Lower lobe of right lung (tissue), 2 donors: Measurements from ENCODE around the gene ST7. TPM values are rescaled to one million over a fixed set of nuclear protein-coding genes. Genes with fewer than 3 reads are reported as not detected.

Experiments used
- ATAC-seq, 2 donors: fragments of 200-7000 bp; cut with Tn5 transposase; one replicate each; pipeline ENCODE4 v1.9.1; 2020 to 2022; ENCODE audit warnings: mild to moderate bottlenecking in 2 of 2, moderate library complexity in 2 of 2
- DNase-seq: peaks from one replicate; pipeline ENCODE4 v3.0.0-alpha.2; 2020
- H3K27ac ChIP-seq: fragments of 200-600 bp; one replicate; pipeline ENCODE4 v1.8.0; 2022
- H3K27me3 ChIP-seq: fragments of 200-600 bp; one replicate; pipeline ENCODE4 v1.8.0; 2022; ENCODE audit warnings: low read depth
- H3K36me3 ChIP-seq: fragments of 200-600 bp; one replicate; pipeline ENCODE4 v1.8.0; 2022; ENCODE audit warnings: mild to moderate bottlenecking
- H3K4me1 ChIP-seq: fragments of 200-600 bp; one replicate; pipeline ENCODE4 v1.8.0; 2022
- H3K4me3 ChIP-seq: fragments of 200-600 bp; one replicate; pipeline ENCODE4 v1.8.0; 2022; ENCODE audit warnings: mild to moderate bottlenecking
- H3K9me3 ChIP-seq: fragments of 200-600 bp; one replicate; pipeline ENCODE4 v1.8.0; 2022
- CTCF ChIP-seq: fragments of 200-600 bp; IDR thresholded peaks from one replicate; pipeline ENCODE4 v1.8.0; 2022; ENCODE audit warnings: antibody characterized with exemption, mild to moderate bottlenecking
- intact Hi-C: fragments of 100-400 bp; cut with DNase I; formaldehyde crosslinking; loops from one replicate; pipeline ENCODE4 v1.11.0; 2022
- total RNA-seq: library from RNA; stranded (reverse); fragmentation: NEBNext Ultra II Directional; extraction: Animal tissue kit (Norgen Biotek cat#: 25700); gene quantifications from one replicate; pipeline ENCODE4 v1.2.1, GENCODE V29; 2021
- donor health status: DM: no; HTN: yes; CAD: no; lungs with severe emphysema.

ST7 gene
- total RNA-seq, 1 donor from 2014 or later = 51.1 TPM

GRCh38 chr7:117186218-117187010 is 233.1 kb downstream of the ST7 start:
- Histone ChIP-seq H3K9me3 (no peaks in the 10 kb centered on the region), H3K4me3 (no peak overlapping the region), H3K27me3 (no peaks in the 10 kb centered on the region), H3K27ac (no peak overlapping the region), H3K4me1 (no peaks in the 10 kb centered on the region), H3K36me3 (peaks cover 20% of the 10 kb centered on the region)
- TF ChIP-seq CTCF = no peak
- intact Hi-C loops = no loop called here
- ATAC-seq (no peak), DNase-seq (no peak)

- Histone ChIP-seq H3K27me3 (no peaks in the 10 kb centered on the region), H3K4me1 (no peaks in the 10 kb centered on the region), H3K9me3 (no peaks in the 10 kb centered on the region), H3K27ac (no peak overlapping the region), H3K36me3 (peaks cover 20% of the 10 kb centered on the region), H3K4me3 (no peak overlapping the region)
- ATAC-seq = no peak
- no peak for TF ChIP-seq CTCF
- intact Hi-C loops = no loop called here
- no peak for DNase-seq
Measured at GRCh38 chr7:117188376-117188775, 235.1 kb downstream of the ST7 start.

- intact Hi-C loops = no loop called here
- Histone ChIP-seq H3K36me3 (peaks cover 20% of the 10 kb centered on the region), H3K27ac (no peak overlapping the region), H3K27me3 (no peaks in the 10 kb centered on the region), H3K9me3 (no peaks in the 10 kb centered on the region), H3K4me1 (no peaks in the 10 kb centered on the region), H3K4me3 (no peak overlapping the region)
- TF ChIP-seq CTCF = no peak
- no peak for ATAC-seq
- no peak for DNase-seq
Measured at GRCh38 chr7:117188949-117189592, 235.8 kb downstream of the ST7 start.

DNA sequence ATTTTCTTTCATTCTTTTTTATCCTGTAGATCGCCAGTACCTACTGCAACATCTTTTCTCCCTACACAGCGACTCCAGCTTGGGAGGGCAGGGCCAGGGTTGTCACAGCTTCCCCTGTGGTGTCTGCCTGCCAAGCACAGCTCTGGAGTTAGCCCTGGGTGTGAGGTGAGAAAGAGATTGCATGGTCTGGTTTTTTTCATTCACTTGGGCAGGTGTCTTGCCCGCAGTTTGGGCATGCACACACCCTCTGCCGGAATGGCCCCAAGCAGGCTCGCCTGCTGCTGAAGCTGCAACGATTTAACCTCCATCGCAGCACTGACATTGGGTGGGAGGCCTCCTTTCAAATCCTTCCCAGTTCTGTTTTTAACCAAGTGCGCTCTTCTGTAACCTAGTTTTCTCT is 236.8 kb downstream of the ST7 start:
- Histone ChIP-seq H3K36me3 (peaks cover 20% of the 10 kb centered on the region), H3K27ac (no peak overlapping the region), H3K4me3 (no peak overlapping the region), H3K4me1 (no peaks in the 10 kb centered on the region), H3K27me3 (no peaks in the 10 kb centered on the region), H3K9me3 (no peaks in the 10 kb centered on the region)
- intact Hi-C loops = no loop called here
- TF ChIP-seq CTCF = no peak
- ATAC-seq = no peak
- no peak for DNase-seq

- Histone ChIP-seq H3K4me1 (no peaks in the 10 kb centered on the region), H3K27me3 (no peaks in the 10 kb centered on the region), H3K27ac (no peak overlapping the region), H3K9me3 (no peaks in the 10 kb centered on the region), H3K36me3 (peaks cover 20% of the 10 kb centered on the region), H3K4me3 (no peak overlapping the region)
- DNase-seq (no peak), ATAC-seq (no peak)
- no peak for TF ChIP-seq CTCF
- intact Hi-C loops = no loop called here
Measured at GRCh38 chr7:117190746-117191435, 237.6 kb downstream of the ST7 start.
